ENCODE measurements around the gene TMEM86B.

DNA sequence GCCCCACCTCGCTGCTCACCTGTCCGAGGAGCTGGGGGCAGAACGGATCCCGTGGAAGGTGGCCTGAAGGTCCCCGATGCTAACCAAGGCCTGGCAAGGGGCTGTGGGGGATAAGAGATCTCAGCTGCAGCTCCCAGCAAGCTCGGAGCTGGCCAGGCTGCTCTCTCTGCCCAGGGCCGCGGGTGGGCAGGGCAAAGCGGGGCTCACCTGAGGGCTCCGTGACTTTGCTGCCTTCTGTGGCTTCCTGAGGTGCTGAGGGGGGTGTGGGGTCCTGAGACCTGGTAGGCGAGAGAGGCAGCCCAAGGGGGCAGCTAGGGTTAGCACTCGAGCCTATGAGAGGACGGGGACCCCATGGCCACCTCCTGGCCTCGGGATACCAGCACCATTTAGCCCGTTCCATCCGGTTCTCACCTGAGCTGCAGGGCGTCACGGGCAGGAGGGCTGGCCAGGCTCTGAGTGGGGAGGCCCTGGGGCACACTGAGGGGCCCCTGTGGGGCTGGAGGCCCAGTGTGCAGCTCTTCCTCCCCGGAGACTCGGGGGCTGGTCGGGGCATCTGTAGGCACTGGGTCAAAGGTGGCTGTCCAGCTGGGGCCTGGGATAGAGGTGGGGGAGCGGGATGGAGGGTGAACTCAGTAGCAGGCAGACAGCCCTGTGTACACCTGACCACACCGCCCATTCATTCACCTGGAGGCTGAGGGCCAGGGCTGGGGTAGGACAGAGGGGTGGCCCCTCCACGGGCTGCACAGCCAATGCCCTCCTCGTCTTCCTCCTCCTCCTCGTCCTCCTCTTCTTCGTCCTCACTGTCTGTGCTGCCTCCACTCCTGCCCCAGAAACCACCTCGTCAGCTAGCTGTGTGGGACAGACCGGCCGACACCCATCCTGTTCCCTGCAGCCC lies 3.1 kb upstream of the TMEM86B start:
- TF ChIP-seq, protein P1, sequence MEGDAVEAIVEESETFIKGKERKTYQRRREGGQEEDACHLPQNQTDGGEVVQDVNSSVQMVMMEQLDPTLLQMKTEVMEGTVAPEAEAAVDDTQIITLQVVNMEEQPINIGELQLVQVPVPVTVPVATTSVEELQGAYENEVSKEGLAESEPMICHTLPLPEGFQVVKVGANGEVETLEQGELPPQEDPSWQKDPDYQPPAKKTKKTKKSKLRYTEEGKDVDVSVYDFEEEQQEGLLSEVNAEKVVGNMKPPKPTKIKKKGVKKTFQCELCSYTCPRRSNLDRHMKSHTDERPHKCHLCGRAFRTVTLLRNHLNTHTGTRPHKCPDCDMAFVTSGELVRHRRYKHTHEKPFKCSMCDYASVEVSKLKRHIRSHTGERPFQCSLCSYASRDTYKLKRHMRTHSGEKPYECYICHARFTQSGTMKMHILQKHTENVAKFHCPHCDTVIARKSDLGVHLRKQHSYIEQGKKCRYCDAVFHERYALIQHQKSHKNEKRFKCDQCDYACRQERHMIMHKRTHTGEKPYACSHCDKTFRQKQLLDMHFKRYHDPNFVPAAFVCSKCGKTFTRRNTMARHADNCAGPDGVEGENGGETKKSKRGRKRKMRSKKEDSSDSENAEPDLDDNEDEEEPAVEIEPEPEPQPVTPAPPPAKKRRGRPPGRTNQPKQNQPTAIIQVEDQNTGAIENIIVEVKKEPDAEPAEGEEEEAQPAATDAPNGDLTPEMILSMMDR (IDR thresholded peaks at IDR 0.05), result no peak
- TF ChIP-seq POLR2AphosphoS5 (IDR thresholded peaks at IDR 0.05; ENCODE audit: low read depth, low read length) (no peak), SIN3A (IDR thresholded peaks at IDR 0.05; ENCODE audit: borderline replicate concordance, insufficient read depth, low read depth, low read length) (no peak)
